GM23338 (cell line): ENCODE data around the gene PRDM8.
A peak's percentile ranks its signal among the peaks of the same experiment; 100 is the strongest.

ENCODE experiments used
- CREB1 ChIP-seq: fragments of 250-450 bp; sonication (Bioruptor Pico); IDR thresholded peaks from 2 replicates; pipeline ENCODE4 v1.5.0; 2020; ENCODE audit warnings: low read depth, mild to moderate bottlenecking, moderate library complexity
- CTCF ChIP-seq, 2 experiments: fragments of 200-600 bp in 1 of 2; sonication (generic) in 1 of 2; conservative IDR thresholded peaks; 2 replicates each; pipeline versions ENCODE4 v1.5.1 to v1.6.1; 2016 to 2017; ENCODE audit warnings: antibody characterized with exemption in 2 of 2, low read depth in 2 of 2, mild to moderate bottlenecking in 2 of 2, moderate library complexity in 1 of 2
- EZH2 ChIP-seq: fragments of 200-600 bp; sonication (generic); IDR thresholded peaks from one replicate; pipeline ENCODE4 v1.8.0; 2017; ENCODE audit warnings: antibody characterized with exemption, mild to moderate bottlenecking, low read depth; ENCODE audit not compliant: unreplicated experiment
- EZH2phosphoT487 ChIP-seq: fragments of 200-600 bp; sonication (generic); IDR thresholded peaks from one replicate; pipeline ENCODE4 v1.8.1; 2018; ENCODE audit warnings: antibody characterized with exemption; ENCODE audit not compliant: unreplicated experiment
- JUNB ChIP-seq: IDR thresholded peaks from one replicate; pipeline ENCODE4 v1.6.1; 2016; ENCODE audit warnings: antibody characterized with exemption; ENCODE audit not compliant: unreplicated experiment
- POLR2AphosphoS5 ChIP-seq: IDR thresholded peaks from 2 replicates; pipeline ENCODE4 v1.6.1; 2016; ENCODE audit warnings: antibody characterized with exemption, low read depth
- REST ChIP-seq: IDR thresholded peaks from one replicate; pipeline ENCODE4 v1.6.1; 2018; ENCODE audit warnings: antibody characterized with exemption; ENCODE audit not compliant: unreplicated experiment
- STAT1 ChIP-seq: IDR thresholded peaks from one replicate; pipeline ENCODE4 v1.6.1; 2016; ENCODE audit warnings: antibody characterized with exemption; ENCODE audit not compliant: unreplicated experiment
- ZNF331 ChIP-seq: fragments of 250-450 bp; sonication (Bioruptor Pico); IDR thresholded peaks from 2 replicates; pipeline ENCODE4 v1.5.0; 2020; ENCODE audit warnings: low read depth, mild to moderate bottlenecking, moderate library complexity

GRCh38 chr4:80184825-80185756 is 12.2 kb upstream of the PRDM8 start:
- no peak for TF ChIP-seq CTCF (conservative IDR thresholded peaks at IDR 0.05; ENCODE audit: low read depth in 2 of 2)
- TF ChIP-seq EZH2phosphoT487: no peak
- TF ChIP-seq EZH2: peak; percentile 81
- TF ChIP-seq REST: no peak
- TF ChIP-seq POLR2AphosphoS5: no peak
- no peak for TF ChIP-seq CREB1 (CRISPR knock-in tag)
- no peak for TF ChIP-seq ZNF331
- no peak for TF ChIP-seq STAT1
- no peak for TF ChIP-seq JUNB
